ENCODE data around the gene FRMD4A. TPM values are rescaled to one million over a fixed set of nuclear protein-coding genes. Genes with fewer than 3 reads are reported as not detected.

Gene FRMD4A
- polyA plus RNA-seq, 1 donor (not counting 4 experiments of a cell fraction or from before 2014, with no cell fraction given), result 12.9 TPM

DNA sequence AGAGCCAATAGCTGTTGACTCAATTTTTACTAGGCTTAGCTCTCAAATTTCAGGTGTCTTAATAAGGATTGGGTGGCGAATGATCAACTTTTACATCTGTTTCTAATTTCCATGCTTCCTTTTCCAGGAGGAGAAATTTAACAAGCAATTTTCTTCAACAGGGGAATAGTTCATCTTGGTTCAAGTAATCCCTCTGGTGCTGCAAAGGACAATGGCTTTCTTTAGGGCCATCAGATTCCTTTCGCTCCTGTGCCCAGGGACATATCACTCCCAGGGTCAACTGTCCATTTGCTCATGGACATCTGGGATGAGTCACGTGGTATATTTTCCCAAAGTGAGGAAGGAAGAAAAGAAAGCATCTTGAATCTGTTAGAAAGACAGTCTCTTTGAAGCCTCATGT is 313.3 kb downstream of the FRMD4A start:
- no peak overlapping the region for H3K9ac ChIP-seq (ENCODE audit: control insufficient read depth, extremely low read depth, insufficient read depth, low read length)
- H4K20me1 ChIP-seq (ENCODE audit: control insufficient read depth, extremely low read depth, insufficient read depth, low read length), result no peaks in the 10 kb centered on the region
- H3K4me2 ChIP-seq (ENCODE audit: control insufficient read depth, extremely low read depth, insufficient read depth, low read depth, low read length), result no peak overlapping the region
- no peaks in the 10 kb centered on the region for H3K9me3 ChIP-seq (ENCODE audit: control insufficient read depth, low read depth, low read length)
- no peak overlapping the region for H3K4me3 ChIP-seq (ENCODE audit: control insufficient read depth in 2 of 3, extremely low read depth in 1 of 3, insufficient read depth in 2 of 3, low read depth in 1 of 3, low read length in 3 of 3)
- H3K9me1 ChIP-seq (ENCODE audit: control insufficient read depth, extremely low read depth, insufficient read depth, low read length), result no peaks in the 10 kb centered on the region
- FAIRE-seq (no peak), DNase-seq (ENCODE audit: low read depth, low spot score) (no peak)
- H3K27ac ChIP-seq (ENCODE audit: control insufficient read depth, insufficient read depth, low read length), result no peak overlapping the region
- TF ChIP-seq EZH2 (IDR thresholded peaks at IDR 0.05; ENCODE audit: low read length), result no peak
- TF ChIP-seq, protein P1, sequence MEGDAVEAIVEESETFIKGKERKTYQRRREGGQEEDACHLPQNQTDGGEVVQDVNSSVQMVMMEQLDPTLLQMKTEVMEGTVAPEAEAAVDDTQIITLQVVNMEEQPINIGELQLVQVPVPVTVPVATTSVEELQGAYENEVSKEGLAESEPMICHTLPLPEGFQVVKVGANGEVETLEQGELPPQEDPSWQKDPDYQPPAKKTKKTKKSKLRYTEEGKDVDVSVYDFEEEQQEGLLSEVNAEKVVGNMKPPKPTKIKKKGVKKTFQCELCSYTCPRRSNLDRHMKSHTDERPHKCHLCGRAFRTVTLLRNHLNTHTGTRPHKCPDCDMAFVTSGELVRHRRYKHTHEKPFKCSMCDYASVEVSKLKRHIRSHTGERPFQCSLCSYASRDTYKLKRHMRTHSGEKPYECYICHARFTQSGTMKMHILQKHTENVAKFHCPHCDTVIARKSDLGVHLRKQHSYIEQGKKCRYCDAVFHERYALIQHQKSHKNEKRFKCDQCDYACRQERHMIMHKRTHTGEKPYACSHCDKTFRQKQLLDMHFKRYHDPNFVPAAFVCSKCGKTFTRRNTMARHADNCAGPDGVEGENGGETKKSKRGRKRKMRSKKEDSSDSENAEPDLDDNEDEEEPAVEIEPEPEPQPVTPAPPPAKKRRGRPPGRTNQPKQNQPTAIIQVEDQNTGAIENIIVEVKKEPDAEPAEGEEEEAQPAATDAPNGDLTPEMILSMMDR (optimal IDR thresholded peaks at IDR 0.05 in 1 of 3, IDR thresholded peaks at IDR 0.05 in 1 of 3, conservative IDR thresholded peaks at IDR 0.05 in 1 of 3; ENCODE audit: extremely low read depth in 1 of 3, insufficient read depth in 2 of 3, low read length in 3 of 3), result no peak
- peaks cover 7% of the 10 kb centered on the region for H3K4me1 ChIP-seq (ENCODE audit: control insufficient read depth, extremely low read depth, insufficient read depth, low read length)
- H3K79me2 ChIP-seq (ENCODE audit: control insufficient read depth, insufficient read depth, low read length), result no peaks in the 10 kb centered on the region
- peaks cover 7% of the 10 kb centered on the region for H3K27me3 ChIP-seq (ENCODE audit: control insufficient read depth, extremely low read depth, insufficient read depth, low read length)
- H2AFZ ChIP-seq (ENCODE audit: control insufficient read depth, low read length), result no peak overlapping the region
- dilution Hi-C loops (cut with MboI; ENCODE audit: extremely low pct_ligation_motif_present, low sequenced_read_pairs), result no loop called here
- no peaks in the 10 kb centered on the region for H3K36me3 ChIP-seq (ENCODE audit: control insufficient read depth in 2 of 2, extremely low read depth in 1 of 2, insufficient read depth in 2 of 2, low read length in 2 of 2)

GRCh38 chr10:14016931-14017333 is 313.8 kb downstream of the FRMD4A start:
- Histone ChIP-seq H3K9me1 (ENCODE audit: control insufficient read depth, extremely low read depth, insufficient read depth, low read length) (no peaks in the 10 kb centered on the region), H4K20me1 (ENCODE audit: control insufficient read depth, extremely low read depth, insufficient read depth, low read length) (no peaks in the 10 kb centered on the region), H3K27me3 (ENCODE audit: control insufficient read depth, extremely low read depth, insufficient read depth, low read length) (peaks cover 7% of the 10 kb centered on the region), H3K4me3 (ENCODE audit: control insufficient read depth in 2 of 3, extremely low read depth in 1 of 3, insufficient read depth in 2 of 3, low read depth in 1 of 3, low read length in 3 of 3) (no peak overlapping the region), H3K36me3 (ENCODE audit: control insufficient read depth in 2 of 2, extremely low read depth in 1 of 2, insufficient read depth in 2 of 2, low read length in 2 of 2) (no peaks in the 10 kb centered on the region), H3K9me3 (ENCODE audit: control insufficient read depth, low read depth, low read length) (no peaks in the 10 kb centered on the region), H2AFZ (ENCODE audit: control insufficient read depth, low read length) (no peak overlapping the region), H3K27ac (ENCODE audit: control insufficient read depth, insufficient read depth, low read length) (no peak overlapping the region), H3K79me2 (ENCODE audit: control insufficient read depth, insufficient read depth, low read length) (no peaks in the 10 kb centered on the region), H3K4me2 (ENCODE audit: control insufficient read depth, extremely low read depth, insufficient read depth, low read depth, low read length) (no peak overlapping the region), H3K9ac (ENCODE audit: control insufficient read depth, extremely low read depth, insufficient read depth, low read length) (no peak overlapping the region), H3K4me1 (ENCODE audit: control insufficient read depth, extremely low read depth, insufficient read depth, low read length) (peaks cover 7% of the 10 kb centered on the region)
- no peak for DNase-seq (ENCODE audit: low read depth, low spot score)
- no peak for FAIRE-seq
- dilution Hi-C loops (cut with MboI; ENCODE audit: extremely low pct_ligation_motif_present, low sequenced_read_pairs), result no loop called here
- TF ChIP-seq, protein P1 (optimal IDR thresholded peaks at IDR 0.05 in 1 of 3, IDR thresholded peaks at IDR 0.05 in 1 of 3, conservative IDR thresholded peaks at IDR 0.05 in 1 of 3; ENCODE audit: extremely low read depth in 1 of 3, insufficient read depth in 2 of 3, low read length in 3 of 3), result no peak
- TF ChIP-seq EZH2 (IDR thresholded peaks at IDR 0.05; ENCODE audit: low read length), result no peak
